HEK293T (cell line): ENCODE data around the gene UFM1.

Experiments
- CTCF ChIA-PET: fragments of 350-600 bp; formaldehyde crosslinking; extraction: SDS; loops from one replicate; lab custom pipeline; 2021; ENCODE audit warnings: antibody characterized with exemption, inconsistent platforms; lab: Yijun Ruan, JAX
- POLR2A ChIA-PET: fragments of 350-600 bp; formaldehyde crosslinking; extraction: SDS; loops from one replicate; lab custom pipeline; 2020; ENCODE audit warnings: antibody characterized with exemption, inconsistent platforms; lab: Yijun Ruan, JAX
- DNase-seq: peaks from one replicate; pipeline ENCODE4 v3.0.0; 2012; ENCODE audit warnings: mixed read lengths; ENCODE audit errors: extremely low spot score
- ARNT ChIP-seq: fragments of 450-650 bp; IDR thresholded peaks from 2 replicates; pipeline ENCODE4 v1.6.1; 2017; ENCODE audit warnings: mild to moderate bottlenecking
- BHLHE40 ChIP-seq: fragments of 450-650 bp; IDR thresholded peaks from 2 replicates; pipeline ENCODE4 v1.6.1; 2016; ENCODE audit warnings: mild to moderate bottlenecking, moderate library complexity, borderline replicate concordance
- CTBP1 ChIP-seq: fragments of 450-650 bp; IDR thresholded peaks from 2 replicates; pipeline ENCODE4 v1.6.1; 2016; ENCODE audit warnings: borderline replicate concordance
- ELF4 ChIP-seq: fragments of 450-650 bp; IDR thresholded peaks from 2 replicates; pipeline ENCODE4 v1.6.1; 2017; ENCODE audit warnings: antibody characterized with exemption
- FOXA1 ChIP-seq: fragments of 450-650 bp; IDR thresholded peaks from 2 replicates; pipeline ENCODE4 v1.6.1; 2016; ENCODE audit warnings: mild to moderate bottlenecking
- FOXK2 ChIP-seq: fragments of 450-650 bp; IDR thresholded peaks from 2 replicates; pipeline ENCODE4 v1.6.1; 2016; ENCODE audit warnings: mild to moderate bottlenecking
- FOXM1 ChIP-seq: fragments of 450-650 bp; IDR thresholded peaks from 2 replicates; pipeline ENCODE4 v1.6.1; 2017; ENCODE audit warnings: mild to moderate bottlenecking, borderline replicate concordance
- HDGF ChIP-seq: fragments of 450-650 bp; IDR thresholded peaks from 2 replicates; pipeline ENCODE4 v1.6.1; 2017; ENCODE audit warnings: antibody characterized with exemption, borderline replicate concordance
- L3MBTL2 ChIP-seq: fragments of 450-650 bp; conservative IDR thresholded peaks from 2 replicates; pipeline ENCODE4 v1.6.1; 2016; ENCODE audit warnings: mild to moderate bottlenecking
- LEF1 ChIP-seq: fragments of 450-650 bp; IDR thresholded peaks from 2 replicates; pipeline ENCODE4 v1.6.1; 2017; ENCODE audit warnings: mild to moderate bottlenecking, borderline replicate concordance
- NFRKB ChIP-seq: fragments of 450-650 bp; IDR thresholded peaks from 2 replicates; pipeline ENCODE4 v1.6.1; 2016; ENCODE audit warnings: mild to moderate bottlenecking, moderate library complexity
- PKNOX1 ChIP-seq: fragments of 450-650 bp; IDR thresholded peaks from 2 replicates; pipeline ENCODE4 v1.6.1; 2016
- SP1 ChIP-seq: fragments of 450-650 bp; IDR thresholded peaks from 2 replicates; pipeline ENCODE4 v1.6.1; 2017
- SUZ12 ChIP-seq: fragments of 450-650 bp; IDR thresholded peaks from 2 replicates; pipeline ENCODE4 v1.6.1; 2016; ENCODE audit warnings: mild to moderate bottlenecking
- TARDBP ChIP-seq: fragments of 450-650 bp; IDR thresholded peaks from 2 replicates; pipeline ENCODE4 v1.6.1; 2016
- ZNF384 ChIP-seq: fragments of 450-650 bp; IDR thresholded peaks from 2 replicates; pipeline ENCODE4 v1.6.1; 2016

Gene UFM1

DNA sequence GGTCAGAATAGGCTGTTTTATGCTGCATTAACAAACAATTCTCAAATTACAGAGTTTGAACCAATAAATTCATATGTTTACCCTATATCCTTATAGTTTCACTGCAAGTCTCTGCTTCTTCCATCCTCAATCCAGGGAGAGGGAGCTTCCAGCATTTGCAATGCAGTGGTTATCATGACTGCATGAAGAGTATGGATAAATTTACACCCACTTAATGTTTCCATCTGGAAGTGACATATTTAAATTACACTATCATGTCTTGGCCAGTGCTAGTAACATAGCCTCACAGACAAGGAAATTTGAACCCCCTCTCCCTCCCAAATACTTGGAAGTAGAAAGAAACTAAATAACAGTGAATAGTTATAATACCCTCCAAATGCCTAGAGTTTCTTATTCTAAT, 33.5 kb upstream of the UFM1 start:
- CTCF ChIA-PET = no interaction called here
- TF ChIP-seq HDGF (no peak), NFRKB (no peak), FOXM1 (no peak), PKNOX1 (no peak), FOXA1 (no peak), SP1 (no peak), TARDBP (no peak), CTBP1 (no peak), LEF1 (no peak), SUZ12 (no peak), BHLHE40 (no peak), ARNT (no peak), ELF4 (no peak), L3MBTL2 (no peak), FOXK2 (no peak), ZNF384 (no peak)
- POLR2A ChIA-PET = no interaction called here
- DNase-seq = no peak

DNA sequence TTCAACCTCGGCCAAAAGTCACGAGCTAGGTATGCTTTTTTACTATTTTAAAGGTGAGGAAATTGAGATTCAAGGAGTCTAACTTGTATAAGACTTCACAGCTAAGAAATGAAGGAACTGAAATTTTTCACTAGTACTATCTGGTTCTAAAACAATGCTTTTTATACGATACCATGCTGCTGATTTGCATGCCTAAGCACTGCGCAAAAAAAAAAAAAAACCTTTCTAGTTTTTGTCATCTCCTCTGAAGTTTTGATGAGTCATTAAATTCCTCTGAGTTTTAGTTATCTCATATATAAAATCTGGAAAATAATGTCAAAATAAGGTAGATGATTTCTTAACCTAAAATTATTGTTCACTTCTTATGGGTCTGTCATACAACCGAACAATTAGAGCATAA, 28.0 kb upstream of the UFM1 start:
- POLR2A ChIA-PET = no interaction called here
- TF ChIP-seq TARDBP (no peak), PKNOX1 (no peak), FOXA1 (no peak), HDGF (no peak), FOXK2 (no peak), ZNF384 (no peak), BHLHE40 (no peak), L3MBTL2 (no peak), CTBP1 (no peak), ARNT (no peak)
- no peak for DNase-seq
- CTCF ChIA-PET = no interaction called here

DNA sequence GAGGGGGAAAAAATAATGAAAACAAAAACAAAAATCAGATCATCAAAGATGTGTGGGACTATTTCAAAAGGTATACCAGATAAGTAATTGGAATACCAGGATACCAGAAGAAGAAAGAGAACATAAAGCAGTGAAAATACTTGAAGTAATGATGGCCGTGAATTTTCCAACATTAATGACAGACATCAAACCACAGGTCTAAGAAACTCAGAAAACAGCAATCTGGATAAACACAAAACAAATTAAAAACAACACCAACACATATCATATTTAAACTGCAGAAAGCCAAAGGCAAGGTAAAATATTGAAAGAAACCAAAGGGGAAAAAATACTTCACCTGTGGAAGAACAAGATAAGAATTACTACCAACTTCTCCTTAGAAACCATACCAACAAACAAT, 24.2 kb upstream of the UFM1 start:
- DNase-seq = no peak
- POLR2A ChIA-PET = no interaction called here
- CTCF ChIA-PET = no interaction called here
- TF ChIP-seq BHLHE40 = no peak
- TF ChIP-seq ELF4 = no peak
- no peak for TF ChIP-seq FOXM1
- TF ChIP-seq SP1 = no peak
- no peak for TF ChIP-seq ARNT
- no peak for TF ChIP-seq NFRKB
- TF ChIP-seq HDGF = no peak
- no peak for TF ChIP-seq LEF1
- TF ChIP-seq PKNOX1 = no peak
- TF ChIP-seq CTBP1 = no peak
- no peak for TF ChIP-seq FOXK2

- no peak for DNase-seq
- ChIA-PET CTCF (no interaction called here), POLR2A (no interaction called here)
- no peak for TF ChIP-seq NFRKB
- TF ChIP-seq L3MBTL2 = no peak
- TF ChIP-seq PKNOX1 = no peak
- no peak for TF ChIP-seq FOXK2
- TF ChIP-seq ELF4 = no peak
- TF ChIP-seq CTBP1 = no peak
- TF ChIP-seq TARDBP = no peak
Measured at GRCh38 chr13:38328699-38329098, 21.0 kb upstream of the UFM1 start.

- TF ChIP-seq ELF4 (no peak), ARNT (no peak), L3MBTL2 (no peak), HDGF (no peak), SUZ12 (no peak)
- DNase-seq = no peak
- ChIA-PET CTCF (no interaction called here), POLR2A (no interaction called here)
Measured at GRCh38 chr13:38334845-38335244, 14.8 kb upstream of the UFM1 start.

- no peak for DNase-seq
- ChIA-PET POLR2A (interaction anchor here (1.4 kb wide), 1 partner anchor 12 kb away, joined by 4 read pairs; the partner anchor contains the start of gene UFM1), CTCF (no interaction called here)
- TF ChIP-seq LEF1 = no peak
- no peak for TF ChIP-seq ARNT
- TF ChIP-seq CTBP1 = no peak
- no peak for TF ChIP-seq PKNOX1
Measured at GRCh38 chr13:38338089-38338488, 11.6 kb upstream of the UFM1 start.
